Measurements from ENCODE around the gene PKD2L1.

GRCh38 chr10:100289641-100290040 lies 40.4 kb downstream of the PKD2L1 start:
- TF ChIP-seq SIN3A (IDR thresholded peaks at IDR 0.05; ENCODE audit: borderline replicate concordance, insufficient read depth, low read length) (no peak), REST (IDR thresholded peaks at IDR 0.05; ENCODE audit: insufficient read depth in 1 of 2, low read depth in 2 of 2, low read length in 2 of 2) (no peak)

All from PFSK-1 (cell line).